PFSK-1 (cell line): ENCODE measurements around the gene TSPAN32.

Experiments used
- FOXP2 ChIP-seq: optimal IDR thresholded peaks from 2 replicates; pipeline ENCODE3; 2011; ENCODE audit warnings: borderline replicate concordance, control low read depth, inconsistent platforms; ENCODE audit not compliant: insufficient read depth; ENCODE audit errors: extremely low read length, extremely low read depth
- POLR2AphosphoS5 ChIP-seq: IDR thresholded peaks from 2 replicates; pipeline ENCODE4 v1.6.1; 2012; ENCODE audit warnings: low read depth, mild to moderate bottlenecking, control low read depth, low read length, moderate library complexity
- REST ChIP-seq, 2 experiments: IDR thresholded peaks; 2 replicates each; pipeline versions ENCODE4 v1.6.1 to v1.8.0; 2011 to 2012; ENCODE audit warnings: low read depth in 2 of 2, low read length in 2 of 2, control low read depth in 1 of 2, inconsistent platforms in 1 of 2, mild to moderate bottlenecking in 1 of 2, moderate library complexity in 1 of 2; ENCODE audit not compliant: insufficient read depth in 1 of 2
- SIN3A ChIP-seq: IDR thresholded peaks from 2 replicates; pipeline ENCODE4 v1.6.1; 2012; ENCODE audit warnings: mild to moderate bottlenecking, low read length, moderate library complexity, borderline replicate concordance; ENCODE audit not compliant: insufficient read depth
- TAF1 ChIP-seq: IDR thresholded peaks from 2 replicates; pipeline ENCODE4 v1.6.1; 2012; ENCODE audit warnings: low read length, control low read depth, borderline replicate concordance; ENCODE audit not compliant: insufficient read depth

Gene TSPAN32

GRCh38 chr11:2267306-2267850 is 34.4 kb upstream of the TSPAN32 start:
- TF ChIP-seq POLR2AphosphoS5 (no peak), FOXP2 (no peak), REST (IDR thresholded peaks at IDR 0.05; ENCODE audit: insufficient read depth in 1 of 2, low read depth in 2 of 2, low read length in 2 of 2) (no peak), SIN3A (no peak)

GRCh38 chr11:2267851-2268728 is 33.7 kb upstream of the TSPAN32 start:
- TF ChIP-seq FOXP2 (no peak), TAF1 (no peak), REST (IDR thresholded peaks at IDR 0.05; ENCODE audit: insufficient read depth in 1 of 2, low read depth in 2 of 2, low read length in 2 of 2) (no peak), SIN3A (no peak), POLR2AphosphoS5 (no peak)

GRCh38 chr11:2268729-2269600 is 32.8 kb upstream of the TSPAN32 start:
- no peak for TF ChIP-seq REST (IDR thresholded peaks at IDR 0.05; ENCODE audit: insufficient read depth in 1 of 2, low read depth in 2 of 2, low read length in 2 of 2)

GRCh38 chr11:2269601-2270321 is 32.1 kb upstream of the TSPAN32 start:
- no peak for TF ChIP-seq POLR2AphosphoS5
- no peak for TF ChIP-seq TAF1
- TF ChIP-seq SIN3A: no peak
- TF ChIP-seq FOXP2: no peak
- TF ChIP-seq REST (IDR thresholded peaks at IDR 0.05; ENCODE audit: insufficient read depth in 1 of 2, low read depth in 2 of 2, low read length in 2 of 2): no peak
